ENCODE measurements around the gene GRIK5.

Gene GRIK5

GRCh38 chr19:42093926-42094325 is 23.9 kb upstream of the GRIK5 start:
- no peak for DNase-seq

GRCh38 chr19:42093505-42093904 is 23.5 kb upstream of the GRIK5 start:
- no peak for DNase-seq

DNA sequence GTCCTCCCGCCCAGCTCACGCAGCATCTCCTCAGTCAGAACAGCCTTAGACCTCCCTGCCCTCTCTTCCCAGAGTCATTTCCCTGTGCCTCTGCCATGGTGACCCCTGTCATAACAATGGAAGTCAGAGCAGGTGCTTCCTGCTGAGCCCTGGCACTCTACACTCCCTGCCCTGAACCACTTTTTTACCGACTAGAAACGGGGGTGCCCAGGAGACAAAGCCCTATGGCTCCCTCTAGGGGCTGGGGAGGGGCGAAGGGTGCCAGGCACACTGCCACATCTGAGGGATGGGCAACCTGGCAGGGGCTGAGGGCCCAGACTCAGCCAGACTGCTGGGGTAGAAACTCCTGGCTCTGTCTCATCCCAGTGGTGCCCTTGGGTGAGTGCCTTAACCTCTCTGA is 22.3 kb upstream of the GRIK5 start:
- DNase-seq, result peak; percentile 76

DNA sequence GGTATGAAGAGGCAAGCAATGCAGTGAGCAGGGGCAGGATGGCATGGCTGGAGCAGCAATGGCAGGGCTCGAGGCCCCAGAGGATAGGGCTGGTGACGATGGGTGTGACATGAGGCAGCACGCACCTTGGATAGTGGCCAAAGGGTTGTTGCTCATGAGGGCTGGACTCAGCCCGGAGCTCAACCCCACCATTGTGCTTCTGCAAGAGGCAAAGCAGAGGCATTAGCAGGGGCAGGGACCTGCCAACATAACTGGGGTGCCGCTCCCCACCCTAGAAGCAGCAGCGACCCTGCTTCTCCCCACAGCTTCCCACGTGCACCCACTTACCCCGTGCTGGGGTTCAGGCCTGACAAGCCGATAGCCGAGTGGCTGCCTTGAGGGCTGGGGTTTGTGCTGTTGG is 21.7 kb upstream of the GRIK5 start:
- peak; percentile 53 for DNase-seq

DNA sequence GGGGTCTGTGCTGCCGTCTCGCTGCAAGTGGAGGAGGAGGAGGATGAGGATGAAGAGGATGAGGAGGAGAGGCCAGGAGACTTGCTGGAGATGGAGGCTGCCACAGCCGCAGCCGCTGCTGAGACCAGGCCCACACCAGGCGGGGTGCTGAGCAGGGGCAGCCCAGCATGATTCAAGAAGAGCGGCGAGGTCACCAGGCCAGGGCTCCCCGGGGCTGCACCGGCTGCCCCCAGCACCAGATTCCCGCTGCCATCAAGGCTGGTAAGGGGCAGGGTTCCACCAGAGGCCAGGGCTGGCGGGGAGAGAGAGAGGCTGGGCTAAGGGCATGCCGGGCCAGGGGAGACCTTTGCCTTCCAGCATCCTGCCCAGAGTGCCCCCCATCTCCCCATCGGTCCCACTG is 21.3 kb upstream of the GRIK5 start:
- DNase-seq, result no peak

DNA sequence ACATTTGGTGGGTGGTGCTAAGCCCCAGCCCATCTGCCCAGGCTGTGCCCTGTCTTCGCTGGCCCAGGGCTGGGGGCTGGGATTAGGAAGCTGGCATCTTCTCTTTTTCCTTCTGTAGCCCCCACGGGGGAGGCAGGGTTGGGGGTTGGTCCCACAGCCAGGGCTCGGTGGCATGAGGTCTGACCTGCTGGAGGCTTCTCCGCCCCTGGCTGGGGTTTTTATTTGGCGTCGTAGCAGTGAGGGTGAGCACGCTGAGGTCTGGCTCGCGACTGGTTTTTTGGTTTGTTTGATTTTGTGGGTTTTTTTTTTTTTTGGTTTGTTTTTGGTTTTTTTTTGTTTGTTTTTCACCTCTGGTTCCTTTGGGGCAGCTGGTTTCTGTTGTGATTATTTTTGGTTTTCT is 20.7 kb upstream of the GRIK5 start:
- DNase-seq, result no peak

GRCh38 chr19:42089772-42090171 is 19.8 kb upstream of the GRIK5 start:
- no peak for DNase-seq

DNA sequence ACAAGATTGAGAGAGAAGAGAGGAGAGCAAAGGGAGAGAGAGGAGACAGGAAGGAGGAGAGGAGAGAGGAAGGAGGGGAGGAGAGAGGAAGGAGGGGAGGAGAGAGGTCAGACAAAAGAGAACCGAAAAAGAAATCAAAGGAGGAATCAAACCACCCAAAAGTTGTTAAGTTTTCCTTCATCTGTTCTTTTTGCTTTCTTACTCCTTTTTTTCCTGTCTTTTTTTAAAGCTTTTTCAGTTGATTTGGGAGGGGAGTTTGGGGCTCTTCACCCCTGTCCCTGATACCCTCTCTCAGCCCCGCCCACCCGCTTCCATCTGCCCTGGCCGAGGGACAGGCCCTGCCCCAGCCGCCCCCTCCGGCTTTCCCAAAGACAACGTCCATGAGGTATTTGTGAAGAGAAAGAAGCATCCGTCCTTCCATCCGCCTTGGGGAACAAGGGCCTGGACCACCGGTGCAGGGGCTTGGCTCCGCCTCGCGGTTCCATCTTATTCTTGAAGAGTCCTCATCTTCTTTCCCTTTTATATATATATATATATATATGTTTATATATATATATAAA is 19.3 kb upstream of the GRIK5 start:
- DNase-seq, result no peak

DNA sequence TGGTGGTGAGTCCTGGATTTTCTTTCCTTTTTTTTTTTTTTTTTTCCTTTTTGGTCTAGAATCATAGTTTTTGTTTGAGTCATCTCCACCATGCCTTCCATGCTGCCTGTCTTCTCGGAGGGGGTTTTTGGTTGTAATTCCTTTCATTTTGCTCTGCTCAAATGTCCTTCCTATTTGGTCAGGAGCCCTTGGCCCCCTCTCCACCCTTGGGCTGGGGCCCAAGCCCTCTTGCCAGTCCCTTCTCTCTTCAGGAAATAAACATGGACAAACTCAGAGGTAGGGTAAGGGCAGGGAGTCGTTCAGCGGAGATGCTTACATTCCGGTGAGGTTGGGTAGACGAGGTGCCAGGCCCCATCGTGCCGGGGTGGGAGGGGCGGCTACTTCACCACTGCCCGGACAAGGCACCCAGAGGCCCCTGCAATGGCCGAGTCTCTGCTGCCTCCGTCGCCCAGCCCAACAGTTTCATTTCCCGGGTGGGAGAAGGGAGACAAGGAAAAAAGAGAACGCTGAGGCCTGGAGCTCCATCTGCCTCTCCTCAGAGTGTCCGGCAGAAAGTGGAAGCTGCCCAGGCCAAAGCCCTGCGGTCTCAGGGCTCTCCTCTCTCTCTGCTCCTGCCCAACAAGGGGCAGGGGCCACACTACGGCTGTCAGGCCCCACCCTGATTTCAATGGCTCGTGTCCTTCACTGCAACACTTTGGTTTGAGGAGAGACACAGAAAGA is 18.6 kb upstream of the GRIK5 start:
- DNase-seq, result no peak

DNA sequence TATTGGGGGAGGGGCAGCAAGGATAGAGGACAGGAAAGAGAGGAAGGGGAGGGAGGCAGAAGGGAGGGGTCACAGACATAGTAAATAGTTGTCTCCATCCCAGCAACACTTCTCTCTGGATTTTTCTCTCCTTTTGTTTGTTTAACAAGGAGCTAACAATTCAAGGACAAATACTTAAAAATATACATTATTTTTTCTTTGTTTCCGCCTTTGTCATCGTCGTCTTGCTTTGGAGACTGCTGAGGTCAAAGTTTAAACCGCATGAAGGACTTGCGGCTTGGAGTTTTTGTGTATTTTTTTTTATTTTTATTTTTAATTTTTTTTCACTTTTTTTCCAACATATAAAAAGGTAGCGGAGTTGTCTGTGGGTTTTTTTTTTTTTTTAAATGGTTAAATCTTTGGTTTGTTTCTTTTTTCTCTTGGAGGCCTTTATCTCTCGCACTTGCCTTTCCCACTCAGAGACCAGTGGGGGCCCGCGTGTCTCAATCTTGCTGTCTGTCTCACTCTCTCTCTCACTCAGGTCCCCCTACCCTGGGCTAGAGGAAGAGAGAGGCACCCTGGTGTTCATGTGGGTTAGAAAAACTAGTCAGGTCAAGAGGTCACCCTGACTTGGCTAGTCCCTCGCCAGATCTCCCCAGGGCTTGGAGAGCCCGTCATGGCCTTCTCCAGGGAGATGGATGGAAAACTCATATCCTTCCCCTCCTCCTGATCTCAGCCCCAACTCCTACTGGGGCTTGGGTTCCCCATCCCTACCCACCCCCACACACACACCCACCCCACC is 17.0 kb upstream of the GRIK5 start:
- no peak for DNase-seq

- DNase-seq, result no peak
Observed at GRCh38 chr19:42086188-42086736, 16.3 kb upstream of the GRIK5 start.

GRCh38 chr19:42083537-42083936 is 13.5 kb upstream of the GRIK5 start:
- DNase-seq, result no peak

DNA sequence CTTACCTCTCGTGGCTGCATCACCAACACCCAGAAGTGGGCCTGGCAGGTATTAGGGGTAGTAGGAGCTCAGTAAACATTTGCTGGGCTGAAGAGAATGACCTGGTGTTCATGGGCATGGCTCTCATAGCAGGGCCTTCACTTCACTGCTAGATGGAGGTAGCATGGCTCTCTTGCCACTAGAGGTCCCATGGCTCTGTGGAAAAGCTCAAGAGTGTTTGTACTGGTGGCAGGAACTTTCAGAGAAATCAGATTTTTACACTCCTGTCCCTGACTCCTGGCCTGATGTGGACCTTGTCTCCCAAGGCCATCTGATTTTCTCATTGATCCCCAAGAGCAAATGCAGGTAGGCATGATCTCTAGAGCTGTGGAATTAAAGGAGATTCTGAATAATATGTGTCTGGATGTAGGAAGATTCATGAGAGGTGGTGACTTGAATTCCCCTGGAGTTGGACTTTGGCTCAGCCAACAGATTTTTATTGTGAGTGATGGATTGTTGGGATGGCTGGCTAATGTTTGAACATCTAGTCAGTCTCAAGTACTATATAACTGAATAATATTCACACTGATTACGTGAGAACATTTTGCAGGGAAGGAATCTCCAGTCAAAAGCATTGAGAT is 11.7 kb upstream of the GRIK5 start:
- no peak for DNase-seq

DNA sequence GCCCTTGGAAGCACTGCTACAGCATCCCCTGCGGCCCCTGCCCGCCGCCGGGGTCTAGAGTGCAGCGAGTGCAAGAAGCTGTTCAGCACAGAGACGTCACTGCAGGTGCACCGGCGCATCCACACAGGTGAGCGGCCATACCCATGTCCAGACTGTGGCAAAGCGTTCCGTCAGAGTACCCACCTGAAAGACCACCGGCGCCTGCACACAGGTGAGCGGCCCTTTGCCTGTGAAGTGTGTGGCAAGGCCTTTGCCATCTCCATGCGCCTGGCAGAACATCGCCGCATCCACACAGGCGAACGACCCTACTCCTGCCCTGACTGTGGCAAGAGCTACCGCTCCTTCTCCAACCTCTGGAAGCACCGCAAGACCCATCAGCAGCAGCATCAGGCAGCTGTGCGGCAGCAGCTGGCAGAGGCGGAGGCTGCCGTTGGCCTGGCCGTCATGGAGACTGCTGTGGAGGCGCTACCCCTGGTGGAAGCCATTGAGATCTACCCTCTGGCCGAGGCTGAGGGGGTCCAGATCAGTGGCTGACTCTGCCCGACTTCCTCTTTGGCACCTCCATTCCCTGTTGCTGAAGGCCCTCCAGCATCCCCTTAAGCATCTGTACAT is 10.9 kb upstream of the GRIK5 start:
- no peak for DNase-seq

DNA sequence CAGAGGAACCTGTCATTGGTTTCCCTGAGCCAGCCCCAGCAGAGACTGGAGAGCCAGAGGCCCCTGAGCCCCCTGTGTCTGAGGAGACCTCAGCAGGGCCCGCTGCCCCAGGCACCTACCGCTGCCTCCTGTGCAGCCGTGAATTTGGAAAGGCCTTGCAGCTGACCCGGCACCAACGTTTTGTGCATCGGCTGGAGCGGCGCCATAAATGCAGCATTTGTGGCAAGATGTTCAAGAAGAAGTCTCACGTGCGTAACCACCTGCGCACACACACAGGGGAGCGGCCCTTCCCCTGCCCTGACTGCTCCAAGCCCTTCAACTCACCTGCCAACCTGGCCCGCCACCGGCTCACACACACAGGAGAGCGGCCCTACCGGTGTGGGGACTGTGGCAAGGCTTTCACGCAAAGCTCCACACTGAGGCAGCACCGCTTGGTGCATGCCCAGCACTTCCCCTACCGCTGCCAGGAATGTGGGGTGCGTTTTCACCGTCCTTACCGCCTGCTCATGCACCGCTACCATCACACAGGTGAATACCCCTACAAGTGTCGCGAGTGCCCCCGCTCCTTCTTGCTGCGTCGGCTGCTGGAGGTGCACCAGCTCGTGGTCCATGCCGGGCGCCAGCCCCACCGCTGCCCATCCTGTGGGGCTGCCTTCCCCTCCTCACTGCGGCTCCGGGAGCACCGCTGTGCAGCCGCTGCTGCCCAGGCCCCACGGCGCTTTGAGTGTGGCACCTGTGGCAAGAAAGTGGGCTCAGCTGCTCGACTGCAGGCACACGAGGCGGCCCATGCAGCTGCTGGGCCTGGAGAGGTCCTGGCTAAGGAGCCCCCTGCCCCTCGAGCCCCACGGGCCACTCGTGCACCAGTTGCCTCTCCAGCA is 10.1 kb upstream of the GRIK5 start:
- no peak for DNase-seq

DNA sequence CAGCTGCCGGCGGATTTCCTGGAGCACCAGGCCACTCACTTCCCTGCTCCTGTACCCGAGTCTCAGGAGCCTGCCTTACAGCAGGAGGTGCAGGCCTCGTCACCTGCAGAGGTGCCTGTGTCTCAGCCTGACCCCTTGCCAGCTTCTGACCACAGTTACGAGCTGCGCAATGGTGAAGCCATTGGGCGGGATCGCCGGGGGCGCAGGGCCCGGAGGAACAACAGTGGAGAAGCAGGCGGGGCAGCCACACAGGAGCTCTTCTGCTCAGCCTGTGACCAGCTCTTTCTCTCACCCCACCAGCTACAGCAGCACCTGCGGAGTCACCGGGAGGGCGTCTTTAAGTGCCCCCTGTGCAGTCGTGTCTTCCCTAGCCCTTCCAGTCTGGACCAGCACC is 9.3 kb upstream of the GRIK5 start:
- no peak for DNase-seq

DNA sequence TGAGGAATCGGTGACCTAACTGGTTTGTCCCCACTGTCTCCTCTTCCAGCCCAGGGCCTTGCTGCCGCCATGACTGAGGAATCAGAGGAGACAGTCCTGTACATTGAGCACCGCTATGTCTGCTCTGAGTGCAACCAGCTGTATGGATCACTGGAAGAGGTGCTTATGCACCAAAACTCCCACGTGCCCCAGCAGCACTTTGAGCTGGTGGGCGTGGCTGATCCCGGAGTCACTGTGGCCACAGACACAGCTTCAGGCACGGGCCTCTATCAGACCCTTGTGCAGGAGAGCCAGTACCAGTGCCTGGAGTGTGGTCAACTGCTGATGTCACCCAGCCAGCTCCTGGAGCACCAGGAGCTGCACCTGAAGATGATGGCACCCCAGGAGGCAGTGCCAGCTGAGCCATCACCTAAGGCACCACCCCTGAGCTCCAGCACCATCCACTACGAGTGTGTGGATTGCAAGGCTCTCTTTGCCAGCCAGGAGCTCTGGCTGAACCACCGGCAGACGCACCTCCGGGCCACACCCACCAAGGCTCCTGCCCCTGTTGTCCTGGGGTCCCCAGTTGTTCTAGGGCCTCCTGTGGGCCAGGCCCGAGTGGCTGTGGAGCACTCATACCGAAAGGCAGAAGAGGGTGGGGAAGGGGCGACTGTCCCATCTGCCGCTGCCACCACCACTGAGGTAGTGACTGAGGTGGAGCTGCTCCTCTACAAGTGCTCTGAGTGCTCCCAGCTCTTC is 8.7 kb upstream of the GRIK5 start:
- DNase-seq, result no peak

- DNase-seq, result no peak
Observed at GRCh38 chr19:42078058-42078457, 8.1 kb upstream of the GRIK5 start.

DNA sequence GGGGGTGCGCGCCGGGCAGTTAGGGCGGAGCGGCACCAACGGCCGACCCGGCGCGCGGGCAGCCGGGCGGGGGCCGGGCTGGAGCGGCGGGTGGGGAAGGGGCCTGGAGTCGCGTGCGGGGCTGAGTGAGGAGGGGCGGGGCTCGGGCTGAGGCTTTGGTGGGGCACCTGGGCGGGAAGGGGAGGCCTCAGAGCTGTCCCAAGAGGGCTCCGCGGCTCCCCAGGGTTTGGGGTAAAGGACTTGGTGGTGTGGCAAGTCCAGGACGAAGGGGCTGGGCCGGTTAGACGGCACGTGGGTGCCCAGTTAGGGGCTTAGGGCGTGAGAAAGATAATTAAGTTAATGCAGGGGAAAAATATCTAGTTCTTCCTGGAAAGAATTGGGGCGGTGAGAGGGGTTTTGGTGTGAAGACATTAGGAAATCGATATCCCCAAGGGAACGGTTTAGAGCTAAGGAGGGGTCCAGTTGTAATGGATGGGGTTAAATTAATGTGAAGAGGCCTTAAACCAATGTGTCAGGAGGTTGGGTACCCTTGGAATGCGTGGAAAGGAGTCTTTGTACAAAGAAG is 6.5 kb upstream of the GRIK5 start:
- DNase-seq, result no peak

GRCh38 chr19:42075616-42076379 is 5.8 kb upstream of the GRIK5 start, which contains the start of gene ZNF574:
TSS of gene ZNF574 (plus strand) at chr19:42076166. CDS start at chr19:42078607, 2,441 bp downstream.
- peak; percentile 100 for DNase-seq

Measured in NCI-H2029 (cell line).